Erythroblast (primary cell): ENCODE data around the gene GNAT1.

Experiments used
- DNase-seq, 2 experiments: peaks; one replicate each; lab custom pipeline; 2025; lab: John Stamatoyannopoulos, UW
- GATA1 ChIP-seq: IDR thresholded peaks from 2 replicates; pipeline ENCODE4 v1.6.1; 2011; ENCODE audit warnings: low read depth, mild to moderate bottlenecking, control low read depth, low read length, moderate library complexity
- POLR2A ChIP-seq: IDR thresholded peaks from 2 replicates; pipeline ENCODE4 v1.6.1; 2011; ENCODE audit warnings: mild to moderate bottlenecking, low read length

The GNAT1 gene

DNA sequence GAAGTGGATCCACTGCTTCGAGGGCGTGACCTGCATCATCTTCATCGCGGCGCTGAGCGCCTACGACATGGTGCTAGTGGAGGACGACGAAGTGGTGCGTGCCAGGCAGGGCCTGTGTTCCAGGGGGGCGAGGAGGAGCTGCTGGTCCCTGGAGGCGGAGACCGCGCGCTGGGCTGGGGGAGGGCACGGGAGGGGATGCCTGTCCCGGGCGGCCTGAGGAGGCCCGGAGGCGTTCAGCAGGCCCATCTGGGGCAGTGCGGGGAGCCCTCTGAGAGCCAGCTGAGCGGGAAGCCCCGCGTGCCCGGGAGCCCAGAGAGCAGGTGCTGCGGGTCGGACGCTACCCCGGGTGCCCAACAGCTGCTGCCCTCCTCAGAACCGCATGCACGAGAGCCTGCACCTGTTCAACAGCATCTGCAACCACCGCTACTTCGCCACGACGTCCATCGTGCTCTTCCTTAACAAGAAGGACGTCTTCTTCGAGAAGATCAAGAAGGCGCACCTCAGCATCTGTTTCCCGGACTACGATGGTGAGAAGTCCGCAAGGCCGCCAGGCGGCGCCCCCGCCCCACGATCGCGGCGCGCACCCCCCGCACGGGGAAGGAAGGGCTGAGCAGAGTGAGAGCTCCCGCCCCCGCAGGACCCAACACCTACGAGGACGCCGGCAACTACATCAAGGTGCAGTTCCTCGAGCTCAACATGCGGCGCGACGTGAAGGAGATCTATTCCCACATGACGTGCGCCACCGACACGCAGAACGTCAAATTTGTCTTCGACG is 2.9 kb downstream of the GNAT1 start:
- peak; percentile 67 to 76 for DNase-seq
- TF ChIP-seq GATA1 (no peak), POLR2A (no peak)

GRCh38 chr3:50194903-50195500 is 3.6 kb downstream of the GNAT1 start:
- TF ChIP-seq GATA1 (no peak), POLR2A (no peak)
- DNase-seq = peak; percentile 40

- DNase-seq = no peak
- TF ChIP-seq GATA1 (no peak), POLR2A (no peak)
Observed at GRCh38 chr3:50195501-50196252, 4.3 kb downstream of the GNAT1 start.

DNA sequence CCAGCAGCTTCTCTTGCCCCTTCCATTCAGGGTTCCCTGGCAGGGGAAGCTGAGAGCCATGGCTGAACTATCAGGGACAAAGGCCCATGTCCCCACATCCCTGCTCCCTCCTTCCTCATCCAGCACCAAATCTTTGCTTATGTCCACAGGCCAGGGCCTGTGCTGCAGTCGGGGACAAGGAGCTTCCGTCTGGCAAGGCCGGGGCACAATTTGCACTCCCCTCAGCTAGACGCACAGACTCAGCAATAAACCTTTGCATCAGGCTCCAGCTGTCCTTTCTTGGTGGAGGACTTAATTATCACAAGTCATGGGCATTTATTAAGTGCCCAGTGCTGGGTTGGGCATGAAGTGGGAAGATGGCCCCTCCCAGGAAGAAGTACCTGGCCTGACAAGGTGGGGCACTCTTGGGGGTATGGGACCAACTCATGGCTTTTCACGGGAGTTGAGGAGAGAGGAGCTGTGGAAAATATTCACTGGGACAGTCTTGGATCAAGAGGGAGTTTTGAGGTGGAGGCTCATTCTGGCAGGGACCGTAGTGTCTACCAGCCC is 4.9 kb downstream of the GNAT1 start:
- TF ChIP-seq GATA1 = no peak
- no peak for DNase-seq

DNA sequence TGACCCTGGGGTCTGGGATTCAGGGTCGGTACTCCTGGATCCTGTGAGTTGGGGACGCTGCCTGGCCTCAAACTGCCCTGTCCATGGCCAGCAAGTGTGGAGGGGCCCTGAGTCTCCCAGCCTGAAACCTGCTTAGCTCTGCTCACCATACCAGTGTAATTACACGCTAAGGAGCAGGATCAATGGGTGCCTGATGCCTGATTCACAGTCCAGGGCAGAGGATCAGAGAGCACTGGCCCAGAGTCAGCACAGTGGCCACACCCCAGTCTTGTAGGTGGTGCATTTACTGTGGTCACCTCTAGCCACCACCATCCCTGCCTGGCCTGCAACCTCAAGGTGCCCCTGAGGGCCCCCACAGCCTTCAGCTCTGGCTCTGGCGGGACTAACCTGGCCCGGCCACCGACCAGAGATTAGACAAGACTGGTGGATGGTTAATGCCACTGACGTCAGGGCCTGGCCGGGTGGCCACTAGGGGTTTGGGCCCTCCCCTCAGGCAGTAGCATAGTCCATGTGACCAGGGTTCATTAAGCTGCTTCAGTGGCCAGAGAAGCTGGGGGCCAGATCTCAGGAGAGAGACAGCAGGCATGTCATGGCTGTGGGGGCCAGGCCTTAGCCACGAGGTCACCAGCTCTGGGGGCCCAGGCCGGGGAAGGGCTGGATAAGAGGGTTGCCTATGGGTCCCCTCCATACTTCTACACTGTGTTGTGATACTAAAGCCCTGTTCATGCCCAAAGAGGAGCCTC is 10.3 kb downstream of the GNAT1 start:
- DNase-seq = no peak
- no peak for TF ChIP-seq POLR2A
- TF ChIP-seq GATA1 = no peak

- DNase-seq = no peak
- TF ChIP-seq GATA1 = no peak
- TF ChIP-seq POLR2A = no peak
Observed at GRCh38 chr3:50202353-50203112, 11.1 kb downstream of the GNAT1 start.

GRCh38 chr3:50203113-50203808 is 11.9 kb downstream of the GNAT1 start:
- DNase-seq = no peak
- TF ChIP-seq GATA1 = no peak
- TF ChIP-seq POLR2A = no peak

- TF ChIP-seq POLR2A (no peak), GATA1 (no peak)
- no peak for DNase-seq
Observed at GRCh38 chr3:50203809-50204803, 12.7 kb downstream of the GNAT1 start.

DNA sequence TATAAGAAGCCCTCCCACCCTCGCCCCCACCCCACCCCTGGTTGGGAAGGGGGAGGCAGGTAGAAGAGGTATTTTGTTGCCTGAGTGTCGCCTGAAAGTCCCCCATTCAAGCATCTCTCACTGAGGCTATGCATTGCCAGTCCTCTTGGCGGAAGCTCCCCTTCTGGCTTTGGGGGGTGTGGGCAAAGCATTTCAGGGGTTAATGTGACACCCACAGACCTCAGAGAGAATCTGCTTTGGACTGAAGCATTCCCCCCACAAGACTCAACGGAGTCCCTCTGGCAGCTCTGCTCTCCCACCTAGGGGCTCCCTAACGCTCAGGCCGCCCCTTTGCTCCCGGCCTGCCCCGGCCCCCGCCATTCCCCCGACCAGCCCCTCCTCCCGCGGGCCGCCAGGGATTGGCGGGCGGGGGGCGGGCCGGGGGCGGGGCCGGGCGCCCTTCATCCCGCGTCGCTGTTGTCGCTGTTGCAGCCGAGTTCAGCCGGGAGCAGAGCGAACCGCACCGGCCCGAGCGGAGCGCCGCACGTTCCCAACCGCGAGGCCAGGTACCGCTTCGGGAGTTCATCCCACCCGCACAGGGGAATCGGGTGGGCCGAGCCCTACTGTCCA is 13.5 kb downstream of the GNAT1 start, which contains the start of gene SLC38A3:
TSS of gene SLC38A3 (plus strand) at position 468 of the 609 bp plus-strand sequence. CDS start 8,929 bp downstream, outside the sequence.
- TF ChIP-seq GATA1 = no peak
- TF ChIP-seq POLR2A = no peak
- DNase-seq = no peak

- TF ChIP-seq GATA1 = no peak
- TF ChIP-seq POLR2A = no peak
- no peak for DNase-seq
Observed at GRCh38 chr3:50205413-50206276, 14.2 kb downstream of the GNAT1 start.
